H1 (cell line): ENCODE measurements around the gene BRCA1. TPM values are rescaled to one million over a fixed set of nuclear protein-coding genes. Genes with fewer than 3 reads are reported as not detected.
A peak's percentile ranks its signal among the peaks of the same experiment; 100 is the strongest.

Experiments used
- ASH2L ChIP-seq: fragments of 200-600, 300-600 bp; sonication (generic); IDR thresholded peaks from one replicate; pipeline ENCODE4 v1.7.1; 2017; ENCODE audit warnings: low read length
- CEBPB ChIP-seq: IDR thresholded peaks from 2 replicates; pipeline ENCODE4 v1.6.1; 2012; ENCODE audit warnings: low read depth, low read length
- CREB1 ChIP-seq: IDR thresholded peaks from 2 replicates; pipeline ENCODE4 v1.6.1; 2012; ENCODE audit warnings: inconsistent platforms
- CTBP2 ChIP-seq: IDR thresholded peaks from 2 replicates; pipeline ENCODE4 v1.7.0; 2011; ENCODE audit warnings: borderline replicate concordance, mild to moderate bottlenecking, moderate library complexity, mixed read lengths, low read length; ENCODE audit not compliant: insufficient read depth, insufficient read length
- JUND ChIP-seq: IDR thresholded peaks from 2 replicates; pipeline ENCODE4 v1.6.1; 2011; ENCODE audit warnings: mild to moderate bottlenecking, improper control_type of control experiment, low read length
- KDM4A ChIP-seq: IDR thresholded peaks from one replicate; pipeline ENCODE4 v1.7.1; 2012; ENCODE audit warnings: low read depth, mild to moderate bottlenecking, moderate library complexity, low read length, inconsistent platforms; ENCODE audit not compliant: severe bottlenecking
- NRF1 ChIP-seq: IDR thresholded peaks from 2 replicates; pipeline ENCODE4 v1.6.1; 2011; ENCODE audit warnings: mild to moderate bottlenecking, low read depth, low read length, improper control_type of control experiment
- PHF8 ChIP-seq: fragments of 200-600 bp; sonication (generic); conservative IDR thresholded peaks from 2 replicates; pipeline ENCODE4 v1.7.1; 2012; ENCODE audit warnings: low read depth, mild to moderate bottlenecking, inconsistent platforms, low read length, moderate library complexity
- POLR2AphosphoS5 ChIP-seq: IDR thresholded peaks from 2 replicates; pipeline ENCODE4 v1.6.1; 2011; ENCODE audit warnings: low read depth, low read length
- SIN3A ChIP-seq, 2 experiments: IDR thresholded peaks in 1 of 2; conservative IDR thresholded peaks in 1 of 2; 2 replicates each; pipeline ENCODE4 v1.6.1; 2011 to 2012; ENCODE audit warnings: low read length in 2 of 2, improper control_type of control experiment in 1 of 2, low read depth in 1 of 2, mild to moderate bottlenecking in 1 of 2
- SP1 ChIP-seq: IDR thresholded peaks from 2 replicates; pipeline ENCODE4 v1.6.1; 2011; ENCODE audit warnings: low read depth, low read length
- SRF ChIP-seq: IDR thresholded peaks from 2 replicates; pipeline ENCODE4 v1.6.1; 2011; ENCODE audit warnings: mild to moderate bottlenecking, low read depth, low read length, moderate library complexity
- TAF1 ChIP-seq: IDR thresholded peaks from 2 replicates; pipeline ENCODE4 v1.6.1; 2011; ENCODE audit warnings: mild to moderate bottlenecking, low read depth, low read length
- TAF7 ChIP-seq: optimal IDR thresholded peaks from 2 replicates; pipeline ENCODE3; 2011; ENCODE audit warnings: low read depth, mild to moderate bottlenecking, inconsistent platforms, low read length, moderate library complexity, borderline replicate concordance
- TBP ChIP-seq: IDR thresholded peaks from 2 replicates; pipeline ENCODE4 v1.6.1; 2011; ENCODE audit warnings: low read depth, low read length, improper control_type of control experiment
- polyA plus RNA-seq, 7 experiments: library from polyadenylated mRNA; depleted of rRNA in 3 of 7; stranded (reverse) in 5 of 7; unstranded in 2 of 7; fragments of >200 nt in 5 of 7; fragments of 200-250 nt in 2 of 7; gene quantifications; 1 replicate in 5 of 7; 2 replicates in 1 of 7; 4 replicates in 1 of 7; pipeline versions ENCODE4 v1.2.1 to v1.2.3, GENCODE V29; 2011 to 2013; ENCODE audit warnings: missing spikeins in 2 of 7, mixed read lengths in 2 of 7
- total RNA-seq: library from RNA; stranded (reverse); fragmentation: NEBNext Ultra II Directional; extraction: Animal tissue kit (Norgen Biotek cat#: 25700); gene quantifications from 2 replicates; pipeline ENCODE4 v1.2.1, GENCODE V29; 2021
- TF ChIP-seq, protein P1 (sequence below): IDR thresholded peaks from 2 replicates; pipeline ENCODE4 v1.6.1; 2012; ENCODE audit warnings: inconsistent platforms
- TF ChIP-seq, protein P2 (sequence below): IDR thresholded peaks from 2 replicates; pipeline ENCODE4 v1.6.1; 2011; ENCODE audit warnings: low read depth, mild to moderate bottlenecking, low read length; ENCODE audit not compliant: insufficient read depth

The BRCA1 gene
- total and polyA plus RNA-seq, 2 of the 8 experiments (the other 6 are each of a cell fraction or from before 2014, with no cell fraction given), result 30.7 to 39.2 TPM

DNA sequence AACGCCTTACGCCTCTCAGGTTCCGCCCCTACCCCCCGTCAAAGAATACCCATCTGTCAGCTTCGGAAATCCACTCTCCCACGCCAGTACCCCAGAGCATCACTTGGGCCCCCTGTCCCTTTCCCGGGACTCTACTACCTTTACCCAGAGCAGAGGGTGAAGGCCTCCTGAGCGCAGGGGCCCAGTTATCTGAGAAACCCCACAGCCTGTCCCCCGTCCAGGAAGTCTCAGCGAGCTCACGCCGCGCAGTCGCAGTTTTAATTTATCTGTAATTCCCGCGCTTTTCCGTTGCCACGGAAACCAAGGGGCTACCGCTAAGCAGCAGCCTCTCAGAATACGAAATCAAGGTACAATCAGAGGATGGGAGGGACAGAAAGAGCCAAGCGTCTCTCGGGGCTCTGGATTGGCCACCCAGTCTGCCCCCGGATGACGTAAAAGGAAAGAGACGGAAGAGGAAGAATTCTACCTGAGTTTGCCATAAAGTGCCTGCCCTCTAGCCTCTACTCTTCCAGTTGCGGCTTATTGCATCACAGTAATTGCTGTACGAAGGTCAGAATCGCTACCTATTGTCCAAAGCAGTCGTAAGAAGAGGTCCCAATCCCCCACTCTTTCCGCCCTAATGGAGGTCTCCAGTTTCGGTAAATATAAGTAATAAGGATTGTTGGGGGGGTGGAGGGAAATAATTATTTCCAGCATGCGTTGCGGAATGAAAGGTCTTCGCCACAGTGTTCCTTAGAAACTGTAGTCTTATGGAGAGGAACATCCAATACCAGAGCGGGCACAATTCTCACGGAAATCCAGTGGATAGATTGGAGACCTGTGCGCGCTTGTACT is at the start of gene BRCA1 (continued):
- TF ChIP-seq, protein P1, sequence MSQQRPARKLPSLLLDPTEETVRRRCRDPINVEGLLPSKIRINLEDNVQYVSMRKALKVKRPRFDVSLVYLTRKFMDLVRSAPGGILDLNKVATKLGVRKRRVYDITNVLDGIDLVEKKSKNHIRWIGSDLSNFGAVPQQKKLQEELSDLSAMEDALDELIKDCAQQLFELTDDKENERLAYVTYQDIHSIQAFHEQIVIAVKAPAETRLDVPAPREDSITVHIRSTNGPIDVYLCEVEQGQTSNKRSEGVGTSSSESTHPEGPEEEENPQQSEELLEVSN, result peak; percentile 95
- peak; percentile 93 for TF ChIP-seq TBP
- TF ChIP-seq CREB1, result peak; percentile 96
- peak; percentile 86; the same call in 1 of the 2 replicates for TF ChIP-seq SP1
- no peak for TF ChIP-seq CTBP2
- peak; percentile 75 to 93; a peak in 3 of 4 replicates for TF ChIP-seq SIN3A (conservative IDR thresholded peaks at IDR 0.05 in 1 of 2, IDR thresholded peaks at IDR 0.05 in 1 of 2; ENCODE audit: low read depth in 1 of 2, low read length in 2 of 2)
- TF ChIP-seq TAF1, result peak; percentile 84; the same call in 1 of the 2 replicates
- TF ChIP-seq PHF8, result peak; percentile 73
- TF ChIP-seq POLR2AphosphoS5, result peak; percentile 80
- peak; percentile 98 for TF ChIP-seq CEBPB
- TF ChIP-seq NRF1, result peak; percentile 53
- TF ChIP-seq, protein P2, sequence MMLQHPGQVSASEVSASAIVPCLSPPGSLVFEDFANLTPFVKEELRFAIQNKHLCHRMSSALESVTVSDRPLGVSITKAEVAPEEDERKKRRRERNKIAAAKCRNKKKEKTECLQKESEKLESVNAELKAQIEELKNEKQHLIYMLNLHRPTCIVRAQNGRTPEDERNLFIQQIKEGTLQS, result peak; percentile 73; the same call in 1 of the 2 replicates
- TF ChIP-seq SRF, result peak; percentile 53; the same call in 1 of the 2 replicates
- TF ChIP-seq TAF7, result peak; percentile 33
- peak; percentile 63; the same call in 1 of the 2 replicates for TF ChIP-seq JUND
- TF ChIP-seq ASH2L, result peak; percentile 24
- peak; percentile 63 for TF ChIP-seq KDM4A
- TF ChIP-seq, all 59 proteins: peak for 19
